A673 (cell line): Measurements from ENCODE around the gene COL4A6.

Experiments
- CTCF ChIP-seq: fragments of 300-800, 200-600 bp; sonication (generic); conservative IDR thresholded peaks from 2 replicates; pipeline ENCODE4 v1.5.1; 2017; ENCODE audit warnings: low read depth, mild to moderate bottlenecking, antibody characterized with exemption, low read length, moderate library complexity, mixed read lengths
- EZH2 ChIP-seq: fragments of 200-600 bp; sonication (generic); IDR thresholded peaks from 2 replicates; pipeline ENCODE4 v1.6.1; 2017; ENCODE audit warnings: borderline replicate concordance, low read depth, mild to moderate bottlenecking, mixed read lengths, antibody characterized with exemption, low read length; ENCODE audit not compliant: poor library complexity, severe bottlenecking

GRCh38 chrX:108223585-108223984 is 214.6 kb downstream of the COL4A6 start:
- TF ChIP-seq CTCF (no peak), EZH2 (no peak)
